ENCODE results near the gene DNAH7.

GRCh38 chr2:196096982-196097745 is 28.5 kb upstream of the DNAH7 start:
- TF ChIP-seq CTCF (IDR thresholded peaks at IDR 0.05 in 4 of 5, conservative IDR thresholded peaks at IDR 0.05 in 1 of 5), result no peak
- TF ChIP-seq POLR2A (IDR thresholded peaks at IDR 0.05), result no peak

All from gastrocnemius medialis (tissue), 4 donors.